Head of caudate nucleus (tissue), 42 donors: ENCODE data around the gene ADAM22.
"Not testable (repeated sequence)": the region's sequence is repeated elsewhere in the genome, so short reads cannot be mapped to it uniquely, and the experiment has no call there.

Source experiments
- DNase-seq, 42 donors: peaks; one replicate each; pipeline versions ENCODE4 v3.0.0 to v3.0.0-alpha.2; 2020 to 2021; ENCODE audit warnings: mixed read lengths in 7 of 42
- intact Hi-C: fragments of 100-400 bp; cut with DNase I; formaldehyde crosslinking; loops from one replicate; pipeline ENCODE4 v1.15.0; 2022

ADAM22 gene

DNA sequence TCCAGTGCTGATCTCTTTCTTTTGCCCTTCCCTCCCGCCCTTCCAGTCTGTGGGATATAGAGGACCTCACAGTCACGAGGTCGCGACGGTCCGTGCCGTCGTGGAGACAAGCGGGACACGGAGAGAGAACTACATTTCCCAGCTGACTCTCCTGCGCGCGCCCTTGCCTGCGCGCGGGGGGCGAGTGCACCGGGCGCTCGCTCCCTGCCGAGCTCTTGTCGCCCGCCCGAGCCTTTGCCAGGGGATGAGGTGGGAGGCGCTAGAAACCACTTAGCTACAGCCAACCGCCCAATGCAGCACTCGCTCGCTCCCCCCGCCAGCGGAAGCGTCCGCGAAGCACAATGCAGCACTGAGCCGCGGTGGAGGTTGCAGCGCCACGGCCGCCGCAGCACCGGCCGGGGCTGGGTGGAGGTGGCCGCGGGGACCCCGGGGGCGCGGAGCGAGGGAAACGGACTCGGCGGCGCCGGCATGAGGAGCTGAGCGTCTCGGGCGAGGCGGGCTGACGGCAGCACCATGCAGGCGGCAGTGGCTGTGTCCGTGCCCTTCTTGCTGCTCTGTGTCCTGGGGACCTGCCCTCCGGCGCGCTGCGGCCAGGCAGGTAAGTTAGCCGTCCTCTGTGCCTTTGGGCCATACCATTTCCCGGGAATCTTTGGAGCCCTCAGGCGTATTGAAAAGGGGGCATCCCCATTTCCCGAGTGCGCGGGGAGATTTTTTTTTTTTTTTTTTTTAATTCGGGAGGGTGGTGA is at the start of gene ADAM22:
Gene ADAM22 (plus strand): TSS at position 299 of the 746 bp plus-strand sequence. CDS start 215 bp downstream, at position 514.
- peak; percentile 86 to 98 (median 96) for DNase-seq
- intact Hi-C loops: loop anchor here (10.0 kb wide), 2 partner anchors 59 to 171 kb away; partner anchors contain the start of genes DBF4 and SLC25A40

DNA sequence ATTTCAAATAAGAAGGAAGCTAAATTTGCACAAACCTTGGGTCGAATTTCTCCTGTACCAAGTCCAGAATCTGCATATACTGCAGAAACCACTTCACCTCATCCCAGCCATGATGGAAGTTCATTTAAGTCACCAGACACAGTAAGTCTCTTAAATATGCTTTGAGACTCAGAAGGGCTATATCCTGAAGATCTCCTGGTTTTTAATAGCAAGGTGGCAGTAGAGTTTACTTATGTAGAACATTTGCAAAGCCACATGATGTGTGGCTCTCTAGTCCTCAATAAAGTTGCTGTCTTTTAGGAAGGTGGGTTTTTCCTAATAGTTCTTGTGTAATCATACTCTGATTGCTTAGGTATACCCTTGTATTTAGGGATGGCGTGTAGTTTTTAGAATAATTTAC is 49.0 kb upstream of the ADAM22 start:
- DNase-seq: no peak
- intact Hi-C loops: no loop called here

GRCh38 chr7:87886875-87887274 is 47.2 kb upstream of the ADAM22 start:
- intact Hi-C loops: no loop called here
- no peak for DNase-seq

DNA sequence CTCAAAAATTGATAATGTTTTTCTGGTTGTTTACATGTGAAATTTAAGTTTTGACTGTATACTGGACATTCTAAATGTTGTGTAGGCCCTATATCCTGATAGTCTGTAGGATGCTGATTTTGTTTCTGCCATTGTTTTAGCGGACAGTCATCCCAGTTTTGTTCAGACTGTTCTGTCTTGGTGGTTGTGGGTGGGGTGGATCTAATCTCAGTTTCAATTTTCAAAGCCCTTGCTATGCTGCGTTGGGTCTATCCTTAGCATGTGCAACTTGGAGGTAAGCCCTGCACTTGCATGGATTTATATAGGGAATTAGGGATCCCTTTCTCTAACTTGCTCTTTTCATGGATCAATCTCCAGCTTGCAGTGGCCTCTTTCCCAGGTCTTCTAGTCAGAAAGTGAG is 38.7 kb upstream of the ADAM22 start:
- intact Hi-C loops: no loop called here
- DNase-seq: no peak

DNA sequence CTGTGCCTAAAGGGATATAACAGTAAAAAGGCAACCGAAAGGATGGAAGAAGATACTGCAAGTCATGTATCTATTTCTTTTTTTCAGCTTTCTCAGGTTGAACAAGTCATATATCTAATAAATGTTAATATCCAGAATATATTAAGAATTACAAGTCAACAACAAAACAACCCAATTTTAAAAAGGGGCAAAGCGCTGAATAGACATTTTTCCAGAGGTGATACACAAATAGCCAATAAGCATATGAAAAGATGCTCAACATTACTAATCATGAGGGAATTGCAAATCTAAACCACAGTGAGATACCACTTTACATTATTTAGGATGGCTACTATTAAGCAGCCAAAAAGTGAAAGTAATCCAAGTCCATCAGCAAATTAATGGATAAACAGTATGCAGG is 34.8 kb upstream of the ADAM22 start:
- intact Hi-C loops: no loop called here
- no peak for DNase-seq

GRCh38 chr7:87907136-87907906 is 26.7 kb upstream of the ADAM22 start:
- intact Hi-C loops, DNase-seq: not testable (repeated sequence)

- intact Hi-C loops, DNase-seq: not testable (repeated sequence)
These were observed 25.2 kb upstream of the ADAM22 start for GRCh38 chr7:87908814-87909213.

GRCh38 chr7:87912121-87912520 is 21.9 kb upstream of the ADAM22 start:
- DNase-seq: no peak
- intact Hi-C loops: no loop called here

DNA sequence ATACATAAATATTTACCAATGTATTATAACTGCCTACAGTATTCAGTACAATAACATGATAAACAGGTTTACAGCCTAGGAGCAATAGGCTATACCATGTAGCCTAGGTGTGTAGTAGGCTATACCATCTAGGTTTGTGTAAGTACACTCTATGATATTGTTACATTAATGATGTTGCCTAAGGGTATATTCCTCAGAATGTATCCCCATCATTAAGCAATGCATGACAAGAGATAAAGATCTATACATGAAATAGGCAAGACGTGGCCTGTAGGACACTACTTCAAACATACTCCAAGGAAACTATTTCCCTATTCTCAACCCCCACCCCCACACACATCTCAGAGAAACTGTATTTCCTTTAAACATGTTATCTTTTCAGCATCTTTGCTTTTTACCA is 15.3 kb upstream of the ADAM22 start:
- no peak for DNase-seq
- intact Hi-C loops: no loop called here

DNA sequence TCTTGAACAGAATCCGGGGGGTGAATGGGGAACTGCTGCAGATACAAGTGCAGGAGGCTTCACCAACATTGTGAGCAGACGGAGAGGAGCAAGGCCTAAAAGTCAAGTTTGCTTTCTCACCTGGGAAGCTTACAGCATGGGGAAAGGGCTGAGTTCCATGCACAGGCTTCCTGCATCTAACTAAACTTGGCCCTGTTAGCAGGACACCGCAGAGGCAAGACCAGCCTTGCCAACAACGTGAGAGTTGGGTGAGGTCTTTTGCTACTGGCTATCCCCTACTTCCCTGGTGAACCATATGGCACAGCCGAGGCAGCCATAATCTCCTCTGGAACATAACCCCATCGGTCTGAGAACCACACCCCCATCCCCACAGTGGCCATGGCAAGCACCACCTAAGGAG is 14.2 kb upstream of the ADAM22 start:
- intact Hi-C loops: no loop called here
- DNase-seq: no peak

DNA sequence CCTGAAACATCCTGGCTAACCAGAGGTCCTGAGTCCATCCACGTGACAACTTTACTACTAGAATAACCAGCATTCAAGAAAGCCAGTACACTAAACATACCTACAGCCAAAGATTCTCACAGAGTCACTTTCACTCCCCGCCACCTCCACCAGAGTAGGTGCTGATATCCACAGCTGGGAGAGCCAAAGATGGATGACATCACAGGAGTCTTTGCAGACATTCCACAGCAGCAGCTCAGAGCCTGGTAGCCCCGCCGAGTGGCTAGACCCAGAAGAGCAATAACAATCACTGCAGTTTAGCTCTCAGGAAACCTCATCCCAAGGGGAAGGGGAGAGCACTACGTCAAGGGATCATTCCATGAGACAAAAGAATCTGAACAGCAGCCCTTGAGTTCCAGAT is 13.5 kb upstream of the ADAM22 start:
- DNase-seq: no peak
- intact Hi-C loops: no loop called here

DNA sequence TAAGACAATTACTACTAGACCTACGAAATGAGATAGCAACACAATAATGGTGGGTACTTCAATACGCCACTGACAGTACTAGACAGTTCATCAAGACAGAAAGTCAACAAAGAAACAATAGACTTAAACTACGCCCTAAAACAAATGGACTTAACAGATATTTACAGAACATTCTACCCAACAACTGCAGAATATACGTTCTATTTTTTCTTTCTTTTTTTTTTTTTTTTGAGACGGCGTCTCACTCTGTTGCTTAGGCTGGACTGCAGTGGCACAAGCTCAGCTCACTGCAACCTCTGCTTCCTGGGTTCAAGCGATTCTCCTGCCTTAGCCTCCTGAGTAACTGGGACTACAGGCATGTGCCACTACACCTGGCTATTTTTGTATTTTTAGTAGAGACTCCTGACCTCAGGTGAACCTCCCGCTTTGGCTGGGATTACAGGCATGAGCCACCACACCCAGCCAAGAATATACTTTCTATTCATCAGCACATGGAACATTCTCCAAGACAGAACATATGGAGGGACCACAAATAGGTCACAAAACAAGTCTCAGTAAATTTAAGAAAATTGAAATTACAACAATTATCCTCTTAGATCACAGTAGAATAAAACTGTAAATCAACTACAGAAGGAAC is 11.2 kb upstream of the ADAM22 start:
- intact Hi-C loops, DNase-seq: not testable (repeated sequence)

- intact Hi-C loops: no loop called here
- no peak for DNase-seq
These were observed 7.2 kb upstream of the ADAM22 start for GRCh38 chr7:87926581-87927461.

DNA sequence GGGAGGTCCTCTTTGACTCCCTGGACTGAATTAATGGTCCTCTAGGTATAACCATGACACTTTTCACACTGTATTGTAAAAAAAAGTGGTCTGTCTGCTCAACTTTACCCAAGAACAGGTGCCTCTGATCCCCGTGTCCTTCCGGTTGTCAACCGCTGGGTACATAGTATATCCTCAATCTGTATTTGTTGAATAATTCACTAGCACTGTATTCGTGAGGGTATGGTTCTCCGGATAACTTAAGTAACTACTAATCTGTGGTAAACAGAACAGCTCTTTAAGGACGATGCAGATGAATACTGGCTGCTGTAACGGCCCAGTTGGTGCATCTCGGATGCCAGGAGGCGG is 472 bp upstream of the ADAM22 start:
- intact Hi-C loops: loop anchor here (10.0 kb wide), 2 partner anchors 59 to 171 kb away; partner anchors contain the start of genes DBF4 and SLC25A40
- peak in 1 of 42 donors; percentile 6 for DNase-seq

DNA sequence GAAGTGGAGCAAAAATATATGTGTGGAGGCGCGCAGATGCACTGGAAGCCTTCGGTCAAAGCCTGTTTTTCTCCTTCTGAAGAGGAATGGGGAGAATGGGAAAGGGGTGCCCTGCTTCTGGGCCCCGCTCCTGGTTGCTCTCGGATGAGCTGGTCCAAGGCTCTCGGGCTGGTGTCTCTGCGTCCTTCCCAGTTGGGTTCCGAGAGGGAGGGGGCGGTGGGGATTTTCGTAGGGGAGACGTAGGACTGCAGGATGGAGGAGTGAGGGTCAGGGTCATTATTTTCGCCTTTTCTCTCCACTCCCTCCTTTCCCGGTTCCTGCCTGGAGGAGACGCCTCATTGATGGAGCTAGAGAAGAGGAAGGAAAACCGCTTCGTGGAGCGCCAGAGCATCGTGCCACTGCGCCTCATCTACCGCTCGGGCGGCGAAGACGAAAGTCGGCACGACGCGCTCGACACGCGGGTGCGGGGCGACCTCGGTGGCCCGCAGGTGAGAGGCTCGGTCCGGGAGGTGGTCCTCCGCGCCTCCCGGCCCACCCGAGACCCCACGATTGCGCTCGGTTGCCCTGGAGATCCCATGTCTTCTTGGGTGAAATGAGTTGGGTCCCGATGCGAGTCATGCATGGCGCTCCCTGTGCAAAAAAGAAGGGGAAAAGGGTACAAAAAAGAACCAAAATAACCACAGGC is 790 bp downstream of the ADAM22 start:
- DNase-seq: peak; percentile 9 to 76 (median 56)

GRCh38 chr7:87935384-87935706 is 1.3 kb downstream of the ADAM22 start:
- DNase-seq: peak in 11 of 42 donors; percentile 1 to 43 (median 17)
- intact Hi-C loops: loop anchor here (10.0 kb wide), 2 partner anchors 61 to 169 kb away; partner anchors contain the start of genes DBF4 and SLC25A40

More for the DNA sequence above, 790 bp downstream of the ADAM22 start:
- intact Hi-C loops: loop anchor here (10.0 kb wide), 2 partner anchors 60 to 170 kb away; partner anchors contain the start of genes DBF4 and SLC25A40

DNA sequence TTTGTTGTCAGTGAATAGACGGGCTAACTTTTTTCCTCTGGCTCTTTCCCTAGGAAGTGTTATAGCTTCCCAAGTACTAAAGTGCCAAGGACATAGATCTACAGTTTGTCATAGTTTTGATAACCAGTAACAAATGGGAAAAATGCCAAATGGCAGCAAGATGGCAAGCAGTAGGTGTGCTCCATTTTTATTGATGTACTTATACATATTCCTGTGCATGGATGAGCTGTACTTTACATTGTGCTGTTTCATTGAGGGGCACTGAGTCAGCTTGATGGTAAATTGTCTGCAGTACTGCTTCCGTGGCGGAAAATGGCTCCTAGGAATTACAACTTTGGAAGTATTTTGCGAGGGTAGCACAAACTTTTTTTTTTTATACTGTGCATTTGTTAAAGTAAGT is 7.1 kb downstream of the ADAM22 start:
- DNase-seq: no peak
- intact Hi-C loops: no loop called here

GRCh38 chr7:87944547-87944946 is 10.5 kb downstream of the ADAM22 start:
- DNase-seq: no peak
- intact Hi-C loops: no loop called here
